Neural progenitor cell (in vitro differentiated cells): ENCODE measurements around the gene CDH13. TPM values are rescaled to one million over a fixed set of nuclear protein-coding genes. Genes with fewer than 3 reads are reported as not detected.

Experiments
- DNase-seq: peaks from one replicate; pipeline ENCODE4 v3.0.0-alpha.2; 2016; ENCODE audit warnings: low spot score
- H2AFZ ChIP-seq: fragments of 200-600 bp; sonication (generic); replicated peaks from 2 replicates; pipeline ENCODE4 v1.6.1; 2016; ENCODE audit warnings: antibody characterized with exemption
- H3F3A ChIP-seq: fragments of 200-600 bp; sonication (generic); 2 replicates; pipeline ENCODE4 v1.6.1; 2016; ENCODE audit warnings: antibody characterized with exemption, low read depth
- H3K27ac ChIP-seq: fragments of 200-600 bp; sonication (generic); 2 replicates; pipeline ENCODE4 v1.5.1; 2016; ENCODE audit warnings: mild to moderate bottlenecking
- H3K27me3 ChIP-seq: fragments of 200-600 bp; sonication (generic); 2 replicates; pipeline ENCODE4 v1.6.1; 2016; ENCODE audit warnings: mild to moderate bottlenecking, moderate library complexity
- H3K36me3 ChIP-seq: fragments of 200-600 bp; sonication (generic); 2 replicates; pipeline ENCODE4 v1.5.1; 2016
- H3K4me1 ChIP-seq: fragments of 200-600 bp; sonication (generic); 2 replicates; pipeline ENCODE4 v1.6.1; 2016; ENCODE audit warnings: mixed run types
- H3K4me2 ChIP-seq: fragments of 200-600 bp; sonication (generic); 2 replicates; pipeline ENCODE4 v1.6.1; 2016
- H3K4me3 ChIP-seq: fragments of 200-600 bp; sonication (generic); 2 replicates; pipeline ENCODE4 v1.5.1; 2016
- H3K79me2 ChIP-seq: fragments of 200-600 bp; sonication (generic); 2 replicates; pipeline ENCODE4 v1.6.1; 2016; ENCODE audit warnings: low read depth
- H3K9ac ChIP-seq: fragments of 200-600 bp; sonication (generic); 2 replicates; pipeline ENCODE4 v1.6.1; 2016
- H3K9me3 ChIP-seq: fragments of 200-600 bp; sonication (generic); 2 replicates; pipeline ENCODE4 v1.5.1; 2016; ENCODE audit warnings: low read depth
- H4K20me1 ChIP-seq: fragments of 200-600 bp; sonication (generic); 2 replicates; pipeline ENCODE4 v1.6.1; 2016; ENCODE audit warnings: low read depth
- H3K27ac Mint-ChIP-seq: 3 replicates; pipeline ENCODE4 v1.8.0; 2021; ENCODE audit warnings: mixed read lengths
- H3K27me3 Mint-ChIP-seq: 2 replicates; pipeline ENCODE4 v1.8.0; 2022; ENCODE audit warnings: low read depth, mild to moderate bottlenecking, inconsistent platforms, moderate library complexity, mixed read lengths; ENCODE audit not compliant: insufficient read depth
- H3K36me3 Mint-ChIP-seq: 3 replicates; pipeline ENCODE4 v1.8.0; 2021; ENCODE audit warnings: mixed read lengths
- H3K4me1 Mint-ChIP-seq: 3 replicates; pipeline ENCODE4 v1.8.0; 2021; ENCODE audit warnings: mixed read lengths
- H3K4me3 Mint-ChIP-seq: 3 replicates; pipeline ENCODE4 v1.8.0; 2021; ENCODE audit warnings: mild to moderate bottlenecking, moderate library complexity, mixed read lengths
- H3K9me3 Mint-ChIP-seq: 3 replicates; pipeline ENCODE4 v1.8.0; 2020; ENCODE audit warnings: mixed read lengths
- EZH2 ChIP-seq: fragments of 200-600 bp; sonication (generic); IDR thresholded peaks from 2 replicates; pipeline ENCODE4 v1.6.1; 2017; ENCODE audit warnings: antibody characterized with exemption, mild to moderate bottlenecking, moderate library complexity
- EZH2phosphoT487 ChIP-seq: fragments of 200-600 bp; sonication (generic); IDR thresholded peaks from 2 replicates; pipeline ENCODE4 v1.6.1; 2017; ENCODE audit warnings: antibody characterized with exemption
- total RNA-seq: library from RNA; depleted of rRNA; stranded (reverse); fragments of >200 nt; gene quantifications from 2 replicates; pipeline ENCODE4 v1.2.3, GENCODE V29; 2015; ENCODE audit warnings: low replicate concordance
- TF ChIP-seq, protein P1 (sequence below): fragments of 200-600 bp; sonication (generic); IDR thresholded peaks from 2 replicates; pipeline ENCODE4 v1.5.1; 2017; ENCODE audit warnings: antibody characterized with exemption, mild to moderate bottlenecking

The CDH13 gene
- total RNA-seq, 1 donor from 2014 or later, result 3.0 TPM

DNA sequence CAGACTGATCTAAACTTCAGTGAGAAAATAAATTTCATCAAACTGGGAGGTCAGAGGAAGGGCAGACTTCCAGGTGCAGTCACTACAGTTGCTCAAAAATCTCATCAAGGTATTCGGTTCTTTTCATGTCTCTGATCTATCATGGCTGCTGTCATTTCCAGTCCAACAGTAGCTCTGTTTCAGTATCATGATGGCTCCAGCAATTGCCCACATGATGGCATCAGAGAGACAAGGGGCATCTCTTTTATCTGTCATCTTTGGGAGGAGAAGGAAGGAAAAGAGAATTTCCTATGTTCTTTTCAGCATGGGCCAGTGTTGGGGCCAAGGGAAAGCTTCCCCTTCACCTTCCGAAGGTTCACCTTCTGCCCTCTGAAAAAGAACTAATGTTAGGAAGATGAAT is 676.1 kb downstream of the CDH13 start:
- Histone ChIP-seq H3K9me3 (no peaks in the 10 kb centered on the region), H2AFZ (no peak overlapping the region), H3K4me2 (no peak overlapping the region), H3K4me3 (no peak overlapping the region), H3K4me1 (no peaks in the 10 kb centered on the region), H3K36me3 (no peaks in the 10 kb centered on the region), H3K9ac (no peak overlapping the region), H4K20me1 (no peaks in the 10 kb centered on the region), H3F3A (no peaks in the 10 kb centered on the region), H3K79me2 (no peaks in the 10 kb centered on the region), H3K27me3 (no peaks in the 10 kb centered on the region), H3K27ac (no peak overlapping the region)
- no peak overlapping the region for H3K4me3 Mint-ChIP-seq
- TF ChIP-seq EZH2phosphoT487 (no peak), EZH2 (no peak)
- TF ChIP-seq, protein P1, sequence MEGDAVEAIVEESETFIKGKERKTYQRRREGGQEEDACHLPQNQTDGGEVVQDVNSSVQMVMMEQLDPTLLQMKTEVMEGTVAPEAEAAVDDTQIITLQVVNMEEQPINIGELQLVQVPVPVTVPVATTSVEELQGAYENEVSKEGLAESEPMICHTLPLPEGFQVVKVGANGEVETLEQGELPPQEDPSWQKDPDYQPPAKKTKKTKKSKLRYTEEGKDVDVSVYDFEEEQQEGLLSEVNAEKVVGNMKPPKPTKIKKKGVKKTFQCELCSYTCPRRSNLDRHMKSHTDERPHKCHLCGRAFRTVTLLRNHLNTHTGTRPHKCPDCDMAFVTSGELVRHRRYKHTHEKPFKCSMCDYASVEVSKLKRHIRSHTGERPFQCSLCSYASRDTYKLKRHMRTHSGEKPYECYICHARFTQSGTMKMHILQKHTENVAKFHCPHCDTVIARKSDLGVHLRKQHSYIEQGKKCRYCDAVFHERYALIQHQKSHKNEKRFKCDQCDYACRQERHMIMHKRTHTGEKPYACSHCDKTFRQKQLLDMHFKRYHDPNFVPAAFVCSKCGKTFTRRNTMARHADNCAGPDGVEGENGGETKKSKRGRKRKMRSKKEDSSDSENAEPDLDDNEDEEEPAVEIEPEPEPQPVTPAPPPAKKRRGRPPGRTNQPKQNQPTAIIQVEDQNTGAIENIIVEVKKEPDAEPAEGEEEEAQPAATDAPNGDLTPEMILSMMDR, result no peak
- no peaks in the 10 kb centered on the region for H3K36me3 Mint-ChIP-seq
- no peak overlapping the region for H3K27ac Mint-ChIP-seq
- peaks cover under 1% of the 10 kb centered on the region for H3K27me3 Mint-ChIP-seq
- DNase-seq, result no peak
- peaks cover 3% of the 10 kb centered on the region for H3K4me1 Mint-ChIP-seq
- no peaks in the 10 kb centered on the region for H3K9me3 Mint-ChIP-seq

DNA sequence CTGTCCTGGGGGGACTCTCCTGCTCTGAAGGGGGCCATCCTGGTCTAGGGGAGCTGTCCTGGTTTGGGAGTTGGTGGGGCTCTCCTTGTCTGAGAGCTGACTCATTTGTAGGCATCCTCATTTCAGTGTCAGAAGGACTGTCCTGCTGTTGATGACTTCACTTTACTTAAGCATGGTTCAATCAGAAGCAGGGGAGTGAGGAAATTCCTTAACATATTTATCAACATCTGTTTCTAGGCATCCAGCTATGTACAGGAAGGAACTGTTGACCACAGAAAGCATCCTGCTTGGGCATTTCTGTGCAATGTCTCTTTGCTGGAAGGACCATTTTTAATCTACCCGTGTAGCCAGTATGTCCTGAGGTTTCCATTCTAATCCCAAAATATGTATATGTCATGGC is 678.3 kb downstream of the CDH13 start:
- H3K9me3 ChIP-seq, result no peaks in the 10 kb centered on the region
- H2AFZ ChIP-seq, result no peak overlapping the region
- no peak overlapping the region for H3K9ac ChIP-seq
- H3F3A ChIP-seq, result no peaks in the 10 kb centered on the region
- no peaks in the 10 kb centered on the region for H3K36me3 ChIP-seq
- no peak overlapping the region for H3K27ac Mint-ChIP-seq
- TF ChIP-seq EZH2 (no peak), EZH2phosphoT487 (no peak)
- TF ChIP-seq, protein P1, result no peak
- DNase-seq, result no peak
- H3K9me3 Mint-ChIP-seq, result no peaks in the 10 kb centered on the region
- H3K4me2 ChIP-seq, result no peak overlapping the region
- no peaks in the 10 kb centered on the region for H4K20me1 ChIP-seq
- H3K27me3 ChIP-seq, result no peaks in the 10 kb centered on the region
- H3K4me3 Mint-ChIP-seq, result no peak overlapping the region
- no peaks in the 10 kb centered on the region for H3K79me2 ChIP-seq
- H3K27ac ChIP-seq, result no peak overlapping the region
- H3K4me1 ChIP-seq, result no peaks in the 10 kb centered on the region
- H3K36me3 Mint-ChIP-seq, result no peaks in the 10 kb centered on the region
- peaks cover 3% of the 10 kb centered on the region for H3K4me1 Mint-ChIP-seq
- H3K4me3 ChIP-seq, result no peak overlapping the region
- no peaks in the 10 kb centered on the region for H3K27me3 Mint-ChIP-seq

DNA sequence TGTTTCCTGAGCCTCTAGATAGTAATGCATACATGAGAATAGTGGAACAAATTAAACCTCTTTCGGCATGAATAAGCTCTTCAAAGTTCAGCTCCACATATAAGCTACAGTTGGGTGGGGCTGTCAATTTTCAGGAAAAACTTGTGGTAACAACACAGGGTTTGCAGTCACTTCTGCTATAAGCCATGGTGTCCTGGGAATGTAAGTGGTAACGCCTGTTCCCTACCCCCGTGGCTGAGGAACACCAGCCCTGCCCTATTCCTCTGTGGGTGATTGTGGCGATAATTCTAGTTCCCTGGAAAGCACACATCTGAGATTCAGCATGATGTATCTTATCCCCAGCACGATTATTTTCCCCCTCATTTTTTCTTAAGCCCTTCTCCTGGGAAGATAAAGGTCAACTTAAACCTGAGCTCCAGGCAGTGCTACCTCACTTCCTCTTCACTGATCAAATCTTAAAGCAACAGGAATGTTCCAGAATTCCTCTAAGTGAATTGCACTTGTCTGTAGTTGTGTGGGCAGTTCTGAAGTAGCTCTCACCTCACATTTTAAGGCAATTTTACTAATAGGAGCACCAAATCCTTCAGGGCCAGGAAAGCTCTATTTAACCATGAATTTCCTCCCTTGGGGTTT is 680.3 kb downstream of the CDH13 start:
- Histone ChIP-seq H3K4me3 (no peak overlapping the region), H3K9me3 (no peaks in the 10 kb centered on the region), H3K36me3 (no peaks in the 10 kb centered on the region), H3F3A (no peaks in the 10 kb centered on the region), H3K4me2 (no peak overlapping the region), H4K20me1 (no peaks in the 10 kb centered on the region), H3K27me3 (no peaks in the 10 kb centered on the region), H2AFZ (no peak overlapping the region), H3K4me1 (no peaks in the 10 kb centered on the region), H3K79me2 (no peaks in the 10 kb centered on the region), H3K9ac (no peak overlapping the region), H3K27ac (no peak overlapping the region)
- H3K36me3 Mint-ChIP-seq, result no peaks in the 10 kb centered on the region
- TF ChIP-seq EZH2phosphoT487, result no peak
- TF ChIP-seq, protein P1, result no peak
- no peak for TF ChIP-seq EZH2
- no peak overlapping the region for H3K4me3 Mint-ChIP-seq
- H3K27me3 Mint-ChIP-seq, result peaks cover 2% of the 10 kb centered on the region
- DNase-seq, result no peak
- H3K9me3 Mint-ChIP-seq, result no peaks in the 10 kb centered on the region
- no peak overlapping the region for H3K27ac Mint-ChIP-seq
- peaks cover 3% of the 10 kb centered on the region for H3K4me1 Mint-ChIP-seq
